Natural killer cell (primary cell): ENCODE results near the gene WDR77. TPM values are rescaled to one million over a fixed set of nuclear protein-coding genes. Genes with fewer than 3 reads are reported as not detected.

Experiments used
- ATAC-seq, 3 donors: fragments of 150-1000 bp in 2 of 3; fragments of 200-7000 bp in 1 of 3; cut with Tn5 transposase; 1 replicate in 1 of 3; 2 replicates in 2 of 3; pipeline ENCODE4 v1.10.0; 2021; ENCODE audit warnings: mild to moderate bottlenecking in 2 of 3, moderate library complexity in 2 of 3
- DNase-seq, 2 donors: peaks; one replicate each; pipeline versions ENCODE4 v3.0.0 to v3.0.0-alpha.2; 2013 to 2021; ENCODE audit warnings: mixed read lengths in 1 of 2
- H3K27ac ChIP-seq: one replicate; pipeline ENCODE4 v1.5.1; 2013; ENCODE audit warnings: mild to moderate bottlenecking, low read length
- H3K27me3 ChIP-seq: one replicate; pipeline ENCODE4 v1.6.1; 2013; ENCODE audit warnings: low read length; ENCODE audit not compliant: control insufficient read depth, insufficient read depth
- H3K36me3 ChIP-seq: one replicate; pipeline ENCODE4 v1.6.1; 2013; ENCODE audit warnings: low read length; ENCODE audit not compliant: control insufficient read depth, insufficient read depth
- H3K4me1 ChIP-seq: one replicate; pipeline ENCODE4 v1.6.1; 2013; ENCODE audit warnings: low read length; ENCODE audit not compliant: control insufficient read depth, insufficient read depth
- H3K4me3 ChIP-seq: one replicate; pipeline ENCODE4 v1.5.1; 2013; ENCODE audit warnings: low read length
- H3K9me3 ChIP-seq: one replicate; pipeline ENCODE4 v1.6.1; 2013; ENCODE audit warnings: low read length; ENCODE audit not compliant: control insufficient read depth, insufficient read depth
- H3K27ac Mint-ChIP-seq, 2 donors: one replicate each; pipeline ENCODE4 v1.8.0; 2022; ENCODE audit warnings: mild to moderate bottlenecking in 2 of 2, mixed read lengths in 2 of 2, moderate library complexity in 1 of 2
- H3K27me3 Mint-ChIP-seq, 2 donors: one replicate each; pipeline ENCODE4 v1.8.0; 2022; ENCODE audit warnings: low read depth in 2 of 2, mixed read lengths in 2 of 2
- H3K36me3 Mint-ChIP-seq: one replicate; pipeline ENCODE4 v1.8.0; 2022; ENCODE audit warnings: mixed read lengths
- H3K4me1 Mint-ChIP-seq, 2 donors: one replicate each; pipeline ENCODE4 v1.8.0; 2022; ENCODE audit warnings: mixed read lengths in 2 of 2
- H3K4me3 Mint-ChIP-seq: one replicate; pipeline ENCODE4 v1.8.0; 2022; ENCODE audit warnings: mild to moderate bottlenecking, moderate library complexity, mixed read lengths
- H3K9me3 Mint-ChIP-seq, 2 donors: one replicate each; pipeline ENCODE4 v1.8.0; 2022; ENCODE audit warnings: mixed read lengths in 2 of 2
- CTCF ChIP-seq: fragments of 200-600 bp; IDR thresholded peaks from one replicate; pipeline ENCODE4 v1.8.0; 2022; ENCODE audit warnings: antibody characterized with exemption
- WGBS: methylation state at CpG from one replicate; pipeline ENCODE4 v1.1.7; 2013; ENCODE audit warnings: missing lambda C conversion rate; ENCODE audit not compliant: insufficient coverage; 5-methylcytosine and 5-hydroxymethylcytosine counted together
- intact Hi-C: fragments of 100-400 bp; cut with micrococcal nuclease; formaldehyde crosslinking; loops from one replicate; pipeline ENCODE4 v1.14.2; 2022
- total RNA-seq, 4 donors: library from RNA; stranded (reverse); fragments of 120-200 nt in 1 of 4; gene quantifications; one replicate each; pipeline versions ENCODE4 v1.2.3 to v1.2.4, GENCODE V29; 2013 to 2022

The WDR77 gene
- total RNA-seq, 3 donors from 2014 or later (not counting 1 experiment from before 2014, with no cell fraction given), result 15.5 to 20.8 (median 17.8) TPM

GRCh38 chr1:111420377-111420776 lies 28.7 kb downstream of the WDR77 start:
- no peaks in the 10 kb centered on the region for H3K36me3 ChIP-seq
- H3K4me1 ChIP-seq, result no peaks in the 10 kb centered on the region
- H3K9me3 Mint-ChIP-seq, result no peaks in the 10 kb centered on the region
- H3K4me3 ChIP-seq, result no peak overlapping the region
- no peak for TF ChIP-seq CTCF
- no peaks in the 10 kb centered on the region for H3K36me3 Mint-ChIP-seq
- H3K4me1 Mint-ChIP-seq, result no peaks in the 10 kb centered on the region
- no peak overlapping the region for H3K27ac ChIP-seq
- no peaks in the 10 kb centered on the region for H3K27me3 ChIP-seq
- intact Hi-C loops, result no loop called here
- H3K27me3 Mint-ChIP-seq, result peaks cover 10 to 16% of the 10 kb centered on the region in 2 donors
- no peak for DNase-seq
- no peak for ATAC-seq
- WGBS, result 67% methylated on average over 4 of the region's 5 CpGs
- no peak overlapping the region for H3K27ac Mint-ChIP-seq
- H3K9me3 ChIP-seq, result no peaks in the 10 kb centered on the region
- no peak overlapping the region for H3K4me3 Mint-ChIP-seq

DNA sequence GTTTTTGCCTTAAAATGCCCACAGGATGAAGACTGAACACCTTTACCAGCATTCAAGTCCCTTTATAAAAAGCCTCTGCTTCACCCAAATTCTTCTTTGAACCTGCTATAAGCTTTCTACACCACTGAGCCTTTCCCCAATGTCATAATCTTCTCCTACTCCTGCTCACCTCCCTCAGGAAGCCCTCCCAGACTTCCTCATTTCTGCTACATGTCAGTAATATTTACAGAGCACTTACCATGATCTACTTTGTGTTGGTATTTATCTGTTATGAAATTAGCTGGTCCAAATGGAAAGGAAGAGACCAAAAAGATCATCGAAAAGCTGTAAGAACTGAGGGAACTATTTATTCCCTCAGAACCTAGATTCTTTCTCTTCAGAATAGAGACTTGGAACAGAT lies 30.0 kb downstream of the WDR77 start:
- Mint-ChIP-seq H3K36me3 (no peaks in the 10 kb centered on the region), H3K4me1 (no peaks in the 10 kb centered on the region), H3K4me3 (no peak overlapping the region), H3K27me3 (peaks cover 6 to 16% of the 10 kb centered on the region in 2 donors), H3K9me3 (no peaks in the 10 kb centered on the region), H3K27ac (no peak overlapping the region)
- no peak for ATAC-seq
- no peak for TF ChIP-seq CTCF
- intact Hi-C loops, result no loop called here
- DNase-seq, result no peak
- no CpG with 5 or more reads among the region's 1 CpG for WGBS
- no peaks in the 10 kb centered on the region for H3K36me3 ChIP-seq
- no peaks in the 10 kb centered on the region for H3K27me3 ChIP-seq
- H3K4me1 ChIP-seq, result no peaks in the 10 kb centered on the region
- no peaks in the 10 kb centered on the region for H3K9me3 ChIP-seq
- no peak overlapping the region for H3K4me3 ChIP-seq
- no peak overlapping the region for H3K27ac ChIP-seq

GRCh38 chr1:111417755-111418154 lies 31.3 kb downstream of the WDR77 start:
- no peak for DNase-seq
- Mint-ChIP-seq H3K27ac (no peak overlapping the region), H3K27me3 (peaks cover 6 to 14% of the 10 kb centered on the region in 2 donors), H3K4me3 (no peak overlapping the region), H3K9me3 (no peaks in the 10 kb centered on the region), H3K36me3 (no peaks in the 10 kb centered on the region), H3K4me1 (no peaks in the 10 kb centered on the region)
- no peak for ATAC-seq
- Histone ChIP-seq H3K4me1 (no peaks in the 10 kb centered on the region), H3K9me3 (no peaks in the 10 kb centered on the region), H3K27ac (no peak overlapping the region), H3K27me3 (no peaks in the 10 kb centered on the region), H3K36me3 (no peaks in the 10 kb centered on the region), H3K4me3 (no peak overlapping the region)
- TF ChIP-seq CTCF, result no peak
- WGBS, result 94% methylated on average over 1 of the region's 1 CpG
- intact Hi-C loops, result no loop called here

DNA sequence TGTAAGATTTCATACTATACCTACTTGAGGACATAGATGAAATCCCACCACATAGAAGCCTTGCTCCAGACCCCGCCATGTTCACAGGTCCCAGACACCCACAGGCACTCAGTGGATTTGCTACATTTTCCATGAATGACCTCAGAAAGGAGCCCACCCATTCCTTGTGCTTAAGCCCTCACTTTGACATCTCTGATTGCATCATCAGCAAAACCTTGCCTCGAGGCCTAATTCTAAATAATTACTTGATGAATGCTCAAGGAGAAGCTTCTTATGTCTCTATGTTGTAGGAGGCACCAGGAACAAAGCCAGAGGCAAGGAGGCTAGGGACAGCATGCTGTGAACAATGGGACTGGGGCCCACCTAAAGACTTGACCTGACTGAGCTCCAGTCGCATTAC lies 33.6 kb downstream of the WDR77 start:
- WGBS, result 83% methylated on average over 3 of the region's 3 CpGs
- Histone ChIP-seq H3K9me3 (no peaks in the 10 kb centered on the region), H3K36me3 (no peaks in the 10 kb centered on the region), H3K4me1 (no peaks in the 10 kb centered on the region), H3K27ac (no peak overlapping the region), H3K4me3 (no peak overlapping the region), H3K27me3 (no peaks in the 10 kb centered on the region)
- no peaks in the 10 kb centered on the region for H3K4me1 Mint-ChIP-seq
- no peak overlapping the region for H3K27ac Mint-ChIP-seq
- ATAC-seq, result no peak
- no peaks in the 10 kb centered on the region for H3K9me3 Mint-ChIP-seq
- no peak for DNase-seq
- no peak for TF ChIP-seq CTCF
- H3K4me3 Mint-ChIP-seq, result no peak overlapping the region
- no peaks in the 10 kb centered on the region for H3K36me3 Mint-ChIP-seq
- H3K27me3 Mint-ChIP-seq, result peaks cover 6 to 12% of the 10 kb centered on the region in 2 donors
- intact Hi-C loops, result no loop called here
